Endodermal cell (in vitro differentiated cells): ENCODE measurements around the gene MALRD1. TPM values are rescaled to one million over a fixed set of nuclear protein-coding genes. Genes with fewer than 3 reads are reported as not detected.

Experiments
- DNase-seq: peaks from one replicate; pipeline ENCODE4 v3.0.0-alpha.2; 2017
- H3K27ac ChIP-seq: 2 replicates; pipeline ENCODE4 v1.5.1; 2013; ENCODE audit warnings: mild to moderate bottlenecking, low read depth, low read length, moderate library complexity
- H3K27me3 ChIP-seq: 2 replicates; pipeline ENCODE4 v1.6.1; 2013; ENCODE audit warnings: mild to moderate bottlenecking, low read length, moderate library complexity; ENCODE audit not compliant: insufficient read depth, control insufficient read depth, poor library complexity, severe bottlenecking
- H3K36me3 ChIP-seq: 2 replicates; pipeline ENCODE4 v1.7.0; 2013; ENCODE audit warnings: mild to moderate bottlenecking, low read length, moderate library complexity; ENCODE audit not compliant: control insufficient read depth, insufficient read depth
- H3K4me1 ChIP-seq: one replicate; pipeline ENCODE4 v1.7.0; 2013; ENCODE audit warnings: low read length; ENCODE audit not compliant: control insufficient read depth, insufficient read depth
- H3K4me3 ChIP-seq: 2 replicates; pipeline ENCODE4 v1.5.1; 2013; ENCODE audit warnings: mild to moderate bottlenecking, low read length, moderate library complexity
- H3K9ac ChIP-seq: 2 replicates; pipeline ENCODE4 v1.6.1; 2013; ENCODE audit warnings: mild to moderate bottlenecking, low read length, moderate library complexity; ENCODE audit not compliant: poor library complexity, severe bottlenecking; ENCODE audit errors: extremely low read depth
- H3K9me3 ChIP-seq: 2 replicates; pipeline ENCODE4 v1.6.1; 2013; ENCODE audit warnings: mild to moderate bottlenecking, low read length, moderate library complexity; ENCODE audit not compliant: control insufficient read depth
- H3K27ac Mint-ChIP-seq: 2 replicates; pipeline ENCODE4 v1.8.0; 2020; ENCODE audit warnings: mixed read lengths
- H3K27me3 Mint-ChIP-seq: 2 replicates; pipeline ENCODE4 v1.8.0; 2021; ENCODE audit warnings: mild to moderate bottlenecking, mixed read lengths; ENCODE audit not compliant: insufficient read depth
- H3K36me3 Mint-ChIP-seq: 2 replicates; pipeline ENCODE4 v1.8.0; 2020; ENCODE audit warnings: low read depth, mixed read lengths
- H3K4me1 Mint-ChIP-seq: 2 replicates; pipeline ENCODE4 v1.8.0; 2020; ENCODE audit warnings: mixed read lengths
- H3K4me3 Mint-ChIP-seq: 2 replicates; pipeline ENCODE4 v1.8.0; 2020; ENCODE audit warnings: mild to moderate bottlenecking, moderate library complexity, mixed read lengths
- H3K9me3 Mint-ChIP-seq: 2 replicates; pipeline ENCODE4 v1.8.0; 2020; ENCODE audit warnings: mild to moderate bottlenecking, mixed read lengths
- WGBS, 2 experiments: methylation state at CpG; one replicate each; pipeline versions ENCODE4 v1.1.5 to v1.1.7; 2013; ENCODE audit warnings: missing lambda C conversion rate in 2 of 2, mixed read lengths in 1 of 2; ENCODE audit not compliant: insufficient coverage in 1 of 2, insufficient read length in 1 of 2; 5-methylcytosine and 5-hydroxymethylcytosine counted together
- total RNA-seq, 2 donors: library from RNA; stranded (reverse); fragmentation: NEBNext Ultra II Directional in 1 of 2; extraction: Animal tissue kit (Norgen Biotek cat#: 25700) in 1 of 2; gene quantifications; 2 replicates in 1 of 2; 3 replicates in 1 of 2; pipeline ENCODE4 v1.2.1, GENCODE V29; 2021
- TF ChIP-seq, protein P1 (sequence below): fragments of 200-600 bp; sonication (generic); conservative IDR thresholded peaks from 2 replicates; pipeline ENCODE4 v1.5.0; 2021; ENCODE audit warnings: antibody characterized with exemption, mild to moderate bottlenecking

The MALRD1 gene
- total RNA-seq, 2 donors from 2014 or later = 0.64 to 1.5 TPM

DNA sequence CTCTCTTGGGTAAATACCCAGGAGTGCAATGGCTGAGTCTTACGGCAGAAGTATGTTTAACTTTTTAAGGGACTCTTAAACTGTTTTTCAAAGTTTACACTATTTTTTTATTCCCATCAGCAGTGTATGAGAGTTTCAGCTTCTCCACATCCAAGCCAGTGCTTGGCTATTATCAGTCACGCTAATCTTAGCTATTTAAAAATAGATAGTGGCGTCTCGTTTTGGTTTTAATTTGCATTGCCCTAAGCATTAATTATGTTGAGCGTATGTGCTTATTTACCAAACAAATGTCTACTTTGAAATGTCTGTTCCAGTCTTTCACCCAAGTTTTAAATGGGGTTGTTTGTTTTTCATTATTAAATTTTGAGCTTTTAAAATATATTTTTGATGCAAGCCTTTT is 164.0 kb downstream of the MALRD1 start:
- no peaks in the 10 kb centered on the region for H3K36me3 ChIP-seq
- H3K4me1 ChIP-seq = no peaks in the 10 kb centered on the region
- WGBS, 2 experiments = 90 to 95% methylated on average over 3 to 5 of the region's 5 CpGs
- Mint-ChIP-seq H3K27me3 (no peaks in the 10 kb centered on the region), H3K27ac (no peak overlapping the region), H3K36me3 (no peaks in the 10 kb centered on the region), H3K9me3 (no peaks in the 10 kb centered on the region), H3K4me1 (peaks cover 11% of the 10 kb centered on the region), H3K4me3 (no peak overlapping the region)
- H3K9me3 ChIP-seq = no peaks in the 10 kb centered on the region
- H3K27ac ChIP-seq = no peak overlapping the region
- H3K9ac ChIP-seq = no peak overlapping the region
- no peak for DNase-seq
- TF ChIP-seq, protein P1, sequence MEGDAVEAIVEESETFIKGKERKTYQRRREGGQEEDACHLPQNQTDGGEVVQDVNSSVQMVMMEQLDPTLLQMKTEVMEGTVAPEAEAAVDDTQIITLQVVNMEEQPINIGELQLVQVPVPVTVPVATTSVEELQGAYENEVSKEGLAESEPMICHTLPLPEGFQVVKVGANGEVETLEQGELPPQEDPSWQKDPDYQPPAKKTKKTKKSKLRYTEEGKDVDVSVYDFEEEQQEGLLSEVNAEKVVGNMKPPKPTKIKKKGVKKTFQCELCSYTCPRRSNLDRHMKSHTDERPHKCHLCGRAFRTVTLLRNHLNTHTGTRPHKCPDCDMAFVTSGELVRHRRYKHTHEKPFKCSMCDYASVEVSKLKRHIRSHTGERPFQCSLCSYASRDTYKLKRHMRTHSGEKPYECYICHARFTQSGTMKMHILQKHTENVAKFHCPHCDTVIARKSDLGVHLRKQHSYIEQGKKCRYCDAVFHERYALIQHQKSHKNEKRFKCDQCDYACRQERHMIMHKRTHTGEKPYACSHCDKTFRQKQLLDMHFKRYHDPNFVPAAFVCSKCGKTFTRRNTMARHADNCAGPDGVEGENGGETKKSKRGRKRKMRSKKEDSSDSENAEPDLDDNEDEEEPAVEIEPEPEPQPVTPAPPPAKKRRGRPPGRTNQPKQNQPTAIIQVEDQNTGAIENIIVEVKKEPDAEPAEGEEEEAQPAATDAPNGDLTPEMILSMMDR = no peak
- H3K27me3 ChIP-seq = no peaks in the 10 kb centered on the region
- H3K4me3 ChIP-seq = no peak overlapping the region

- no peak overlapping the region for H3K27ac ChIP-seq
- no peaks in the 10 kb centered on the region for H3K4me1 ChIP-seq
- H3K9me3 ChIP-seq = no peaks in the 10 kb centered on the region
- Mint-ChIP-seq H3K9me3 (no peaks in the 10 kb centered on the region), H3K4me3 (no peak overlapping the region), H3K4me1 (no peaks in the 10 kb centered on the region), H3K36me3 (no peaks in the 10 kb centered on the region), H3K27me3 (no peaks in the 10 kb centered on the region), H3K27ac (no peak overlapping the region)
- DNase-seq = no peak
- no peak overlapping the region for H3K9ac ChIP-seq
- no peaks in the 10 kb centered on the region for H3K27me3 ChIP-seq
- H3K36me3 ChIP-seq = no peaks in the 10 kb centered on the region
- 93 to 100% methylated on average over 1 to 2 of the region's 3 CpGs for WGBS, 2 experiments
- TF ChIP-seq, protein P1 = no peak
- H3K4me3 ChIP-seq = no peak overlapping the region
These were observed 172.6 kb downstream of the MALRD1 start for GRCh38 chr10:19221216-19221615.

GRCh38 chr10:19226025-19226424 is 177.4 kb downstream of the MALRD1 start:
- no peak for DNase-seq
- Histone ChIP-seq H3K27ac (no peak overlapping the region), H3K36me3 (no peaks in the 10 kb centered on the region), H3K9me3 (no peaks in the 10 kb centered on the region), H3K9ac (no peak overlapping the region), H3K27me3 (no peaks in the 10 kb centered on the region), H3K4me1 (no peaks in the 10 kb centered on the region), H3K4me3 (no peak overlapping the region)
- WGBS, 2 experiments = 72% methylated on average over 2 of the region's 2 CpGs; no CpG with 5 or more reads in 1 of the 2 experiments
- Mint-ChIP-seq H3K9me3 (no peaks in the 10 kb centered on the region), H3K27ac (no peak overlapping the region), H3K4me3 (no peak overlapping the region), H3K36me3 (no peaks in the 10 kb centered on the region), H3K4me1 (no peaks in the 10 kb centered on the region), H3K27me3 (no peaks in the 10 kb centered on the region)
- TF ChIP-seq, protein P1 = no peak
